GM21619 (cell line): ENCODE results near the gene TP53TG5.
A peak's percentile ranks its signal among the peaks of the same experiment; 100 is the strongest.

Experiments
- ATAC-seq: cut with Tn5 transposase; IDR thresholded peaks from one replicate; pipeline ENCODE4 v1.9.1; 2021; ENCODE audit not compliant: unreplicated experiment

The TP53TG5 gene

DNA sequence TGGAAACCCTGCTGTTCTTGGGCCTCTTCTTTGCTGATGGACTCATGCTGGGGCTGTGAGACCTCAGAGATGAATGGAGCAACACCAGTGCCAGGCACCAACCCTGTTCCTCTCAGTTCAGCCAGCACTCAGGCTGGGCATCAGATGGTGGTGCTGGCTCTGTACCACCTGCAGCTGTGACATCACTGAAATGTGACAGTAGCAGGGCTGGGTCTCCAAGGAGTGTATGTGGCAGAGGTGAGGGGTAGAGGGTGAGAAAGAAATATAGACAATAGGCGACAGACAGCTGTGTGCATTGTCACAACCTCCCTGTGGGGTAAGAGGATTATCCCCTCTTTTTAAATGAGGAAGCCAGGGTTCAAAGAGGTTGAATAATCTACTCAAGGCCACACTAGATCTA is at the start of gene TP53TG5:
Gene TP53TG5, minus strand, starts transcription at position 135 of the 400 bp plus-strand sequence. Its CDS starts 89 bp downstream, at position 46.
- no peak for ATAC-seq

DNA sequence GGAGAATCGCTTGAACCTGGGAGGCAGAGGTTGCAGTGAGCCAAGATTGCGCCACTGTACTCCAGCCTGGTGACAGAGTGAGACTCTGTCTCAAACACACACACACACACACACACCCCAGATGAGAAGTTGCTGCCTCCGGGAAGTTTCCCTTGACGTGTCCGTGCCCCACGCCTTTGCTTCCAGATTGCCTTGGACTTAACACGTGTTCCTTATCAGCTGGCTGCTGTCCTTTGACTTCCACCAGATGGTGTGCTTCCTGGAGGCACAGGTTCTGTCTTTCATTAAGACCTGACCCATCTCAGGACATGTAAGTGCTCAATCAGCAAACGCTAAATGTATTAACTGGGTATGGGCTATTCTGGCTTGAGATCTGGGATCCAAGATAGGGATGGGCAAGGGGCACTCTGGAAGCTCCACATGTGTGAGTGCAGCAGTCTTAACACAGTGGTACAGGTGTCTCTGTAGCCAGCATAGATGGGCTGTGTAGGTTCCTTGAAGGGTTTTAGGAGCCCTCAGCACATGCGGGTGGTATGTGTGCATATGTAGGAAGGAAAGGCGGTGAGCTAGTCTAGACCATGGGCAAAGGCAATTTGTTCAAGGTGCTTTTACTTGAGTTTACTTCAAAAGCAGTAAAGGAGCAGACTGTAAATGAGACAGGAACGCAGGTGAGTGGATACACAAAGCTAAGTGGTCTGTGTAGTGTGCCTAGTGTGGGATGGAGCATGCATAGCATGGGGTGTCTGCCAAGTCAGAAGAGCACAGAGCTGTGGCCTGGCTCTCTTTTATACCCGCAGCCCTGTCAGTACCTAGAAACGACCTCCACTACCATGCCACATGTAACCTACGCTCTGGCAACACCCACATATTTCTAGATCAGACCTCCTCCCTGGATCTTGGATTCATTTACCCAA is 49.4 kb upstream of the TP53TG5 start:
- no peak for ATAC-seq

DNA sequence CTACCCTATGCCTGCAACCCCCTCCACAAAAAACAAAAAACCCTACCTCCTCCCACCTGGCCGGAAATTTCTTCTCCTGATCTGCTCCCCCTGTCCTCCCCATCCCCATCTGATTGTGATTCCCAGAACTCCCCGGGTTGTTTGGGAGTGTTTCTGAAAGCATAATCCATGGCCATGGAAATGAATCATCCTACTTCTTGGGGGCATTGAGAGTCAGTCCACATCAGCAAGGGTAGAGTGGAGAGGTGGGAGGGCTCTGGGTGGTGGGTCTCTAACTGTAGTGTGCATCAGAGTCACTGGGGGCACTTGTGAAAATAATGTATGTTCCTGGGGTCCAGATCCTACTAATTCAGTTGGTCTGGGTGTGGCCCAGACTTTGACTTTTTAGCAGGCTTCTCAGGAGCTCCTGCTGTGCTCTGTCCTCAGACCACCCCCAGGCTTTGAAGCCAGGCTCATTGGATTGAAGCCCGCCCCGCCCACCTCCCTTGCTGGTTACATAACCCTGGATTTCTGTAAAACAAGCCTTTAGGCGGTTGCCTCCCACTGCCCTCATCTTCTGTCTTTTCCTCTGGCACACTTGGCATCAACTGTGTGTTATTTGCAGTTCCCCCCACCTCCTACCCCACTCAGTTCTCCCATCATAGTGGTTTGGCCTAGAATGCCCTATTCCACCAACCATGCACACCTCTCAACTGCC is 48.3 kb upstream of the TP53TG5 start:
- ATAC-seq: no peak

DNA sequence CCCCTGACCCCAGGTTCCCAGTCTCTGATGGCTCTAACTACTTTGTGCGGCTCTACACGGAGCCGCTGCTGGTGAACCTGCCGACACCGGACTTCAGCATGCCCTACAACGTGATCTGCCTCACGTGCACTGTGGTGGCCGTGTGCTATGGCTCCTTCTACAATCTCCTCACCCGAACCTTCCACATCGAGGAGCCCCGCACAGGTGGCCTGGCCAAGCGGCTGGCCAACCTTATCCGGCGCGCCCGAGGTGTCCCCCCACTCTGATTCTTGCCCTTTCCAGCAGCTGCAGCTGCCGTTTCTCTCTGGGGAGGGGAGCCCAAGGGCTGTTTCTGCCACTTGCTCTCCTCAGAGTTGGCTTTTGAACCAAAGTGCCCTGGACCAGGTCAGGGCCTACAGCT is 47.4 kb upstream of the TP53TG5 start:
- no peak for ATAC-seq

DNA sequence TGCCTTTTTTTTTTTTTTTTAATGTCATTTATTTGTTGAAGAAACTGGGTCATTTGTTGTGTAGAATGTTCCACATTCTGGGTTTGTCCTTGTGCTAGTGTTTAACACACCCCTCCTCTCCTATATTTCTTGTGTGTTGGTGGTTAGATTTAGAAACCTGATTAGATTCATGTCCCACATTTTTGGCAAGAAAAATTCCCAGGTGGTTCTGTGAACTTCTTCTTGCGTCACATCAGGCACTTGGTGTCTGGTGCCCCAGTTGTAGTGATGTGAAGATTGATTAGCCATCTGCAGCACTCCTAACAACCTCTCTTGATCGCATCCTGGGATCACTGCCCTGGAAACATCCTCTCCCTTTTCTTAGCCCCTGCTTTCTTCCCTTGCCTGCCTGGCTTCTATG is 45.6 kb upstream of the TP53TG5 start:
- no peak for ATAC-seq

- ATAC-seq: no peak
These were observed 42.0 kb upstream of the TP53TG5 start for GRCh38 chr20:45420125-45420524.

GRCh38 chr20:45419188-45420091 is 41.3 kb upstream of the TP53TG5 start:
- ATAC-seq: peak; percentile 67

DNA sequence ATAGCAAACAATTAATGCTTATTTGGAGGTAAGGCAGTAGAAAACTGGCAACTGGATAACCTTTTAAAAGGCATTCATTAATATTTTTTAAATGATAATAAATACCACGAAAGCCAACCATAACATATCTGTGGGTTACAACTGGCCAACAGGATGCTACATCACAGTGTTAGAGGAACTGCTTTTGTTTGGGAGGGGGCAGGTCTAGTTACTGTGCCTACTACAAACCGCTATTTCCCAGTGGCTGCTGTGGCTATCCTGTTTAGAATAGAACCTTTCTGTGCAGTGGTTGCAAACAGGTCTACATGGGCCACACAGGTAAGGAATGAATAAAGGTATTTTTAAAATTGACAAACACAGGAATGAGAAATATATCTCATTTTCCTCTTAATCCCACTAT is 38.8 kb upstream of the TP53TG5 start:
- ATAC-seq: no peak

- peak; percentile 64 for ATAC-seq
These were observed 37.9 kb upstream of the TP53TG5 start, which contains the start of gene PIGT for GRCh38 chr20:45415822-45416637. TSS of gene PIGT (plus strand) at chr20:45416141. CDS start at chr20:45416157, 16 bp downstream.

DNA sequence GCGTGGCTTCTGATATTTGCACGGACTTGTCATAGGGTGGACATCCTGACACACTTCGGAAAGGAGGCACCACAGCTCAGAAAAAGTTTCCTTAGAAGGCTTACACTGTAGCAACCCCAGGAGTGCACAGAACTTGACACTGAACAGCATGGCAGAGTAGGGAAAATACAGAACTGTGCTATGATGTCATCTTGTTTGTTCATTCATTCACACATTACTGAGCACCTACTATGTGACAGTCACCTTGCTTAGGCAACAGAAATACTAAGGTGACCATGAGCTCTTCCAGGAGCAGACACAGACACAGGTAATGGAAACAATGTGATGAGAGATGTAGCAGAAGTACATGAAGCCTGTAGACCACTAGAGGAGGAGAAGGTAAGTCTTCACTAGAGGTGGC is 35.4 kb upstream of the TP53TG5 start:
- ATAC-seq: no peak

DNA sequence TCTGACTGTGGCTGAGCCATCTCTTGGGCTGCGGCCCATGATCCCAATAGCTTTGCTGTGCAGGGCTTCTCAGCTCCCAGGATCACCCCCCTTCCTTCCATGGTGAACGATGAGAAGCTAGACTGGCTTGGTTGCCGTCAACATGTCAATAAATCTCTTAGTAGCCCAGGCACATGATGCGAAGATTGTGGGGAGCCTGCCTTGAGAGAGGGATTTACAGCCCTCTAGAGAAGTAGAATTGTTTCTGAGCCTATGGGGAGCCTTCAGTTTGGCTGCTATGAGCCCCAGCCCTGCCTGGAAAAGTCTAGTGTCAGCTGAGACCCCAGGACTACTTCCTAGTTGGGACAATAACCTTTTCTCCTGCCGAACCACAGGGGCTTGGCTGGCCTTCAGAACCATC is 34.5 kb upstream of the TP53TG5 start:
- ATAC-seq: no peak

GRCh38 chr20:45410887-45411286 is 32.8 kb upstream of the TP53TG5 start:
- ATAC-seq: no peak

DNA sequence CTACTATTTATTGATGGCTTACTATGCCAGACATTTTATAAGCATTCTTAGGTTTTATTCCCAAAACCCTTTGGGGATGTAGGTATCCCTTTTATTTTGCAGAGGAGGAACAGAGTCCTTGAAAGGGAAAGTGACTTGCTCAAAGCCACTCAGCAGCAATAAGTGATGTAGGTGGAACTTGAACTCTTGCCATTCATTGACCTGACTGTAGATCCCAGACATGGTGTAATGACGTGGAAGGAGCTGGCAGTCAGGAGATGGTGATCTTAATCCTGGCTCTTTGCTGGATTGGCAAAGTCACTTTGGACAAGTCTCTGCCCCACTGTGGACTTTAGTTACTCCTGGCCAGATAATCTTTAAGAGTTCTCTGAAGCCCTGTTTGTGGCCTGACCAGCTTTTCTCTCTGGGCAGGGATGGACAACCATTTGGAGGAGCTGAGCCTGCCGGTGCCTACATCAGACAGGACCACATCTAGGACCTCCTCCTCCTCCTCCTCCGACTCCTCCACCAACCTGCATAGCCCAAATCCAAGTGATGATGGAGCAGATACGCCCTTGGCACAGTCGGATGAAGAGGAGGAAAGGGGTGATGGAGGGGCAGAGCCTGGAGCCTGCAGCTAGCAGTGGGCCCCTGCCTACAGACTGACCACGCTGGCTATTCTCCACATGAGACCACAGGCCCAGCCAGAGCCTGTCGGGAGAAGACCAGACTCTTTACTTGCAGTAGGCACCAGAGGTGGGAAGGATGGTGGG is 31.6 kb upstream of the TP53TG5 start:
- ATAC-seq: no peak

DNA sequence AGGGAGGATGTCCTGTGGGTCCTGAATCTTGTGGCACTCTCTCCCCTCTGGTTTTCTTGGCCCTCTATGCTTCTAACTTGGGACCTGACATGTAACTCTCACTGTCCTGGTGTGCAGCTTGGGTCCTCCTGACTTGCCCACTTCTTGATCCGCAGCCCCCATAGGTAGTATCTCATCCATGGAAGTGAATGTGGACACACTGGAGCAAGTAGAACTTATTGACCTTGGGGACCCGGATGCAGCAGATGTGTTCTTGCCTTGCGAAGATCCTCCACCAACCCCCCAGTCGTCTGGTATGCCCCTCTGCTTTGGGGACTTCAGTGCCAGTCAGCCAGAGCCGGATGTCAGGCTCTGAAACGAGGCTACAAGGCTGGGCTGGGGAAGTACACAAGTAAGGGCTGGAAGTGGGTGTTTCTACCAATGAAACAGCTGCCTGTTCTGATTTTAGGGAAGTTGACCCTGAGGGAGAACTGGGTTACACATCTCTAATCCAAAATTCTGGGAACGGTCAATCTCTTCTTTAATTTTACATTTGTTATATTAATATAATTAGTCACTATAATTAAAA is 30.6 kb upstream of the TP53TG5 start:
- ATAC-seq: no peak

GRCh38 chr20:45407783-45408645 is 29.9 kb upstream of the TP53TG5 start, which contains the start of gene DBNDD2:
TSS of gene DBNDD2 (plus strand) at chr20:45408289. CDS start at chr20:45408468, 179 bp downstream.
- no peak for ATAC-seq

- ATAC-seq: no peak
These were observed 29.1 kb upstream of the TP53TG5 start for GRCh38 chr20:45407067-45407745.

DNA sequence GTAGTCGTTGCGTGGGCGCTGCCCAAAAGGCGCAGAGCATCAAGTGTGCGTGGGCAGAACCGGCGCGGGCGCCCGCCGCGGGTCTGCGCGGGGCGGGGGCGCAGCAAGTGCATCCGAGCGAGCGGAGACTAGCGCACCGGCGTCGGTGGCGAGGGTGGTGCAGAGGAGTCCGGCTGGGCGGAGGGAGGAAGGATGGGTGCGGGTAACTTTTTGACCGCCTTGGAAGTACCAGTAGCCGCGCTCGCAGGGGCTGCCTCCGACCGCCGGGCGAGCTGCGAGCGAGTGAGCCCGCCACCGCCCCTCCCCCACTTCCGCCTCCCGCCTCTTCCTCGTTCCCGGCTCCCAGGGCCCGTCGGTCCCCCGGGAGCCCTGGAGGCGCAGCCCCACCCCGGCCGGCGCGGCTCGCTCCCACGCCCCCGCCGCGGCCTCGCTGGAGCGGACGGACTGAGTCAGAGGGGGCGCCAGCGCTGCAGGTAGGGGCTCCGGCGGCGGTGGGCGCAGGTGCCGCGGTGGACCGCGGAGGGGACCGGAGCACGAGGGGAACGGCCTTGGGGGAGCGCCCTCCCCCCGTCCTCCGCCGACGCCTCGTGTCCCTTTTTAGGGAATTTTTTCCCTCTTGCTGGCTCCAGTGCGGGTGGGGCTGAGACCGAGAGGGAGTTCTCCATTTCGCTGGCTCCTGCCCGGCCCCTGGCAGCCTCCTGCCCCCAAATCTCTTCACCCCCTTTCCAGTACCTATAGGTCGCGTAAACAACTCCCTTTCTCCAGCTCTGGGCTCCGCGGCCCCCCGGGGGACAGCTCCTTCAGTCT is 28.3 kb upstream of the TP53TG5 start:
- no peak for ATAC-seq
